SKM-1 treated with dmso at 0.1 percent for 144 hours (cell line): ENCODE measurements around the gene SYTL4.
A peak's percentile ranks its signal among the peaks of the same experiment; 100 is the strongest.
"Not testable (repeated sequence)": the region's sequence is repeated elsewhere in the genome, so short reads cannot be mapped to it uniquely, and the experiment has no call there.

ENCODE experiments used
- DNase-seq: peaks from one replicate; lab custom pipeline; 2025; ENCODE audit not compliant: unreplicated experiment; lab: John Stamatoyannopoulos, UW

SYTL4 gene

DNA sequence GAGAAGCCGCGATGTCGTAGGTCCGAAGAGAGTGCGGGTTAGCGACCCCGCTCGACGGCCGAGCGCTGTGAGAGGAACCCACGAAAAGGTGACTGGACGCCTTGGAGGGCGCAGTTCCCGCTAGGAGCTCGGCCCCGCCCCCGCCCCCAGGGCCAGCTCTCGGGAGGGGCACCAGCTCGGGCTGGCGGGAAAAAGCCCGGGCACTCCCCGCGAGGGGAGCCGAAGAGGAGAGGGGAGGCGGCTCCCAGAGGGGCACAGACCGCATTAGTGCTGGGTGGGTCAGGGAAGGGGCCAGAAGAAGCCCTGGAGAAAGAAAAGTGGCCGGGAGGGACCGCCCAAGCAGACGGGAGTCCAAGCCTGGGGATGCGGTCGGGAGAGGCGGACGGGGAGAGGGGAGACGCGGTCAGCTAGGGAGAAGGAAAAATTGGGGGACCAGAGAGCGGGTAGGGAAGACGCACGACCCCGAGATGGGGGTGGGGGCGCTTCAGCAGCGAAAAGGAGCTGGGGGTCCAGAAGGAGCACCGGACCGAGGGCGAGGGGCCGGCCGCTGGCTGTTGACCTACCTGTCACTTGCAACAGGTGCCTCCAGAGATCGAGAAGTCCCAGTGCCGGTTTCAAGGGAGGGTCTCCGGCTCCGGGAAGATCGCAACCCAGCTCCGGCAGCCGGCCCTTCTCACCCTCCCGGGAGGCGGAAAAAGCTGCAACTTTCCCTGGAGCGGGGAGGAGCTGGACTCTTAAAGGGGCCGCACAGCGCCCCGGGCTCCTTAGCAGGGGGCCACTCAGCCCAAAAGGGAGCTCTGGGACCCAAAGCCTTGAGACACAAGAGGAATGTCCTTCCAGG is at the start of gene SYTL4:
Gene SYTL4, minus strand, starts transcription at position 681 of the 841 bp plus-strand sequence. CDS start 30,084 bp downstream, outside the sequence.
- no peak for DNase-seq

DNA sequence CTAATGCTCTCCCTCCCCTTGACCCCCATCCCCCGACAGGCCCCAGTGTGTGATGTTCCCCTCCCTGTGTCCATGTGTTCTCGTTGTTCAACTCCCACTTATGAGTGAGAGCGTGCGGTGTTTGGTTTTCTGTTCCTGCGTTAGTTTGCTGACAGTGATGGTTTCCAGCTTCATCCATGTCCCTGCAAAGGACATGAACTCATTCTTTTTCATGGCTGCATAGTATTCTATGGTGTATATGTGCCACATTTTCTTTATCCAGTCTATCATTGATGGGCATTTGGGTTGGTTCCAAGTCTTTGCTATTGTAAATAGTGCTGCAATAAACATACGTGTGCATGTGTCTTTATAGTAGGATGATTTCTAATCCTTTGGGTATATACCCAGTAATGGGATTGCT is 37.5 kb upstream of the SYTL4 start:
- DNase-seq = not testable (repeated sequence)

DNA sequence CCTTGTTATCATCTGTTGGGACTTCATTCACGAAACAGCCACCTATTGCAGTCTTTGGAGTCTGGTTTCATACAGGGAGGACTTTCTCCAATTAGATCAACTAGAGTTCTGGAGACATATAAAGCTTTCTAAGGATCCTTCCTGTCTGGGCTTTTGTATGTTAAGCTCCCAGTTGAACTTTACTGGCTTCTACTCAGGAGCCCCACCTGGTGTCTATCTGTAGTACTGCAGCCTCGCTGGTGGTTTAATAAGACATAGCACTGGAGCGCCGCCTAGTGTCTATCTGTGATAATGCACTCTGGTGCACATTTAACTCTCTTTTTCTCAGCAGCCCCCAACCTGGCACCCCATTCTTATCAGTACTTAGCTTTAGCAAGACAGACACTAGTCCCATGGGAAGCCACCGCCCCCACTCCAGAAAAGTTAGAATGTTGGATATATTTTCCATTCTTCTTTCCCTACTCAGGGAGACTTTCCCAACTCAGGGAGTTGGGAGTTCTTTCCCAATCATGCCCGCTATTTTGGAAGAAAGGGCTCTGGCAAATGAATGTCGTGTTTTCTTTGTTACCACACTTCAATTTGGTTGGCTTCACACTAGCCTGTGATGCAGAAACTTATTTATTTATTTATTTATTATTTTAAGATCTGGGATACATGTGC is 36.9 kb upstream of the SYTL4 start:
- DNase-seq = peak; percentile 35

DNA sequence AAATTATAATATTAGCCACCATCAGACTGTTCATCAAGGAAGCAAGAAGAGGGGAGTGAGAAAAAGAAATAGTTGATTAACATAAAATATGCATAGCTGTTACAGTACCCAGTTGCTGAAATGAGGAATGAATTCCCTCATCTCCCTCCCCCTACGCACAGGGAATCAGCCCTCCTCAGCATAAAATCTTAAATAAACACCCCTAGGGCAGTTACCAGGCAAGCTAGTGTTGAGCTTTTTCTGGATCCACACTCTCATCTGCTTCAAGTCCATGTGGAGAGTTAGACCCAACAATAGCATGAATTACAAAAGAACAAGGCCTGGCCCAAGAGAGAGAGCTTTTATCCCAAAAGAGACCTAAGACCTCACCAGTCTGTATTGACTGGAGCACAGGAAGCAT is 19.0 kb upstream of the SYTL4 start:
- DNase-seq = no peak

DNA sequence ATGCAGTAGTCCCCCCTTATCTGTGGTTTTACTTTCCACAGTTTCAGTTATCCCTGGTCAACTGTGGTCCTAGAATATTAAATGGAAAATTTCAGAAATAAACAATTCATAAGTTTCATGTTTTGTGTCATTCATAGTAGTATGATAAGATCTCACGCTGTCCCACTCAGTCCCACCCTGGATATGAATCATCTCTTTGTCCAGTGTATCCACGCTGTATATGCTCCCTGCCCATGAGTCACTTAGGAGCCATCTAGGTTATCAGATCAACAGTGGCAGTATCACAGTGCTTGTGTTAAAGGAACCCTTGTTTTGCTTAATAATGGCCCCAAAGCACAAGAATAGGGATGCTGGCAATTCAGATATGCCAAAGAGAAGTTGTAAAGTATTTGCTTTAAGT is 16.2 kb upstream of the SYTL4 start:
- no peak for DNase-seq

DNA sequence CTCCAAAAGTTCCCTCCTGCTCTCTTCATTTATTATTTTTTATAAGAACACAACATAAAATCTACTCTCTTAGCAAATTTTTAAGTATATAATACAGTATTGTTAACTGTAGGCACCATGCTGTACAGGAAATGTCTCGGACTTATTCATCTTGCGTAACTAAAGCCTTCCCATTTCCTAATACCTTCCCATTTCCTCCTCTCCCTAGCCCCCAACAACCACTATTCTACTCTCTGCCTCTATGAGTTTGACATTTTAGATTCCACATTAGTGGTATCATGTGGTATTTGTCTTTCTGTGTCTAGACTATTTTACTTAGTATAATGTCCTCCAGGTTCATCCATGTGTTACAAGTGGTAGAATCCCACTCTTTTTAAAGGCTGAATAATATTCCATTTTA is 15.8 kb upstream of the SYTL4 start:
- no peak for DNase-seq

DNA sequence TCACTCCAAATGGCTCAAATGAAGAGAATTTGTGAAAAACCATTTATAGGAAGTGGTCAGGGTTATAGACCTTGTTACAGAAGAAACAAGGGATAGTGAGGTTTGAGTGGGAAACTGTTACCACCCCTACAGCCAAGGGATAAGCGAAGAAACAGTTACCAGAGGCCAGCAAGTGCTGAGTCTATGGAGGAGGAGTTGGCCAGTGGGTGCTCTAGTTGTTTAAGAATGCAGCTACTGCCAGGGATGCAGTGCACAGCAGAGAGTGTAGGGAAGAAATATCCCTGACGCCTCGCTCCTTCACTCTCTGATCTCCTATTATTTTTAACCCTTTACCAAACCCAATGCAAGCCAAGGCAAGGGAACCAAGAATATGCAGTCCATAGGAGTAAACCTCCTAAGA is 15.2 kb upstream of the SYTL4 start:
- no peak for DNase-seq

DNA sequence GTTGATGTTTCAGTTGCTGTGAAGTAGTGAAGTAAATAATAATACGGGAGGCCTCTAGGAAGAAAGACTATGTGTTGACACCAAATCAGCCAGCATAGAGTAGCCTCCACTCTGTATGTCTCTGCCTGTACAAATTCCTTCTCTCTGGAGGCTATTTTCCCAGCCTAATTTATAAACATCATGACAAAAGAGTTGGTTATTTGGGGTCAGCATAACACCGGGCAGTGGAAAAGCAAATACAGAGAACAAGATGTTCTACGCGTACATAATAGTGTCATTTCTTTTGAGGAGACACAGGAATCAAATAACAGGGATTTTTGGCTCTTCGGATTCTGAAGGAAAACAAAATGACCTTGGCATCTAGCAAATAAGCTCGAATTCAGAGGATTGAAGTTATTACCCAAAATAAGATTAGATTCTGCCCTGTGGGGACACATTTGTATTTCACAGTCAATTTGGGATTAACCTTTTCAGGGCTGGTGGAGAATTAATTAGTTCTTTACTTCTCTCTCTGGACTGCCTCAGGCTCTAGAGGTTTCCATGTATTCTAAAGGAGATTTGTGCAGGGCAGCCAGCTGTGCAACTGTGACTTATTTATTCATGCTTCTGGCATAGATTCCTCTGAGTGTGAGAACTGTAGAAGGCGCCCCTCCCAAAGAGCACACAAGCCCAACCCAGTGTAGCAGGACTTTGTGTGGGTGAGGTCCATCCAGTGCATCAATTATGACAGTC is 14.1 kb upstream of the SYTL4 start:
- no peak for DNase-seq

DNA sequence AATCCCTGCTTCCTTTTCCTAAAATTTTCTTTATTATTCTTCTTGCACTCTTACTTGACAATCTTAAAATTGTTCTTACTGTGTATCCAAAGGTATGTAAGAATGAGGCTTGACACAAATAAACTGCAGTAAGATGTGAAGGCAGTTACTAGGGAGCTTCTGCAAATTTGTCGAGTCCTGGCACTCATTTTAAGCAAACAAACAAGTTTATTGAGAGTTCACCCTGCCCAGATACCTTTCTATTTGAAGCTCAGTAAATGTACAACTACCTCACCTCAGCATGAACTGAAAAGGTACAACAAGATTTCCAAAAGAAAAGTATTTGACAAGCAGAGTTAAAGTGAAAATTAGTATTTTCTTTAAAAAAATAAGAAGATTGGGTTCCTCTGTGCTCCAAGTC is 13.3 kb upstream of the SYTL4 start:
- no peak for DNase-seq

DNA sequence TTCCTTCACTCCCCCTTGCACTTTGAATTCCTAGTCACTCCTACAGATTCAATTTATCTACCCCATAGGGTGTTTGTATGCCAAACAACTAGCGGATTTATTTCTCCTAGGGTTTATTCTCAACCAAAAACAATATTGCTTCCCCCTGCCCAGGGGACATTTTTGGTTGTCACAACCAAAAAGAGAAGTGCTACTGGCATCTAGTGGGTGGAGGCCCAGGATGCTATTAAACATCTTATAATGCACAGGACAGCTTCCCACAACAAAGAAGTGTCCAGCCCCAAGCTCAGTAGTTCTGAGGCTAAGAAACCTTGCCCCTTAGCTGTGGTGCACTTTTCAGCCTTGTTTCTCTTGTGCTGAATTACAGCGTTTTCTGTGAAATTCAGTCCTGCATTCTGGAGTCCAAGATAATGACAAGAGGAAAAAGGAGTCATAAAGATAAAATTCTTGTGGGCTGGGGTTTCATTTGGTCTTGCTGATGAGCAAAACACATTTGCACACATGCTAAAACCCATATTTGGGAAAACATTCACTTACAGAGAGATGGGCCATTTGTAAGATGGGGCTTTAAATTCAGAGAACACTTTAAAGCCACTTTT is 11.2 kb upstream of the SYTL4 start:
- no peak for DNase-seq

DNA sequence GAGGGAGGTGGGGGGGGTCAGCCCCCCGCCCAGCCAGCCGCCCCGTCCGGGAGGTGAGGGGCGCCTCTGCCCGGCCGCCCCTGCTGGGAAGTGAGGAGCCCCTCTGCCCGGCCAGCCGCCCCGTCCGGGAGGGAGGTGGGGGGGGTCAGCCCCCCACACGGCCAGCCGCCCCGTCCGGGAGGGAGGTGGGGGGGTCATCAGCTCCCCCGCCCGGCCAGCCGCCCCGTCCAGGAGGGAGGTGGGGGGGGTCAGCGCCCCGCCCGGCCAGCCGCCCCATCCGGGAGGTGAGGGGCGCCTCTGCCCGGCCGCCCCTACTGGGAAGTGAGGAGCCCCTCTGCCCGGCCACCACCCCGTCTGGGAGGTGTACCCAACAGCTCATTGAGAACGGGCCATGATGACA is 7.9 kb downstream of the SYTL4 start:
- DNase-seq = not testable (repeated sequence)

DNA sequence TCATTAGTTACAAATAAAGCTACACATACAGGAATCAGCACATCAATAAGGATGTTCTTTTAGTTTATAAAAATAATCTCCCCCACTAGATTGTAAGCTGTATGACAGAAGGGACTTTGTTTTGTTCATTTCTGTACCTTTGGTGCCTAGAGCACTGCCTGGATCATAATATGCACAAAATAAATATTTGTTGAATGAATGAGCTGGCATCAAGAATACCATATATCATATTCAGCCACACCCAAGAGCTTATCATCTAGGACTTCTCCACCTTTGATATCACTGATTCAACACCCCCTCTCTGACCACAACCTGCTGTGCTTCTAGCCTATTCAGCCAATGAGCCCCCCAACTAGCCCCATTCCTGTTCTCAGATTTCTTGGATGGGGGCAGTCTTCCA is 10.6 kb downstream of the SYTL4 start:
- DNase-seq = no peak

DNA sequence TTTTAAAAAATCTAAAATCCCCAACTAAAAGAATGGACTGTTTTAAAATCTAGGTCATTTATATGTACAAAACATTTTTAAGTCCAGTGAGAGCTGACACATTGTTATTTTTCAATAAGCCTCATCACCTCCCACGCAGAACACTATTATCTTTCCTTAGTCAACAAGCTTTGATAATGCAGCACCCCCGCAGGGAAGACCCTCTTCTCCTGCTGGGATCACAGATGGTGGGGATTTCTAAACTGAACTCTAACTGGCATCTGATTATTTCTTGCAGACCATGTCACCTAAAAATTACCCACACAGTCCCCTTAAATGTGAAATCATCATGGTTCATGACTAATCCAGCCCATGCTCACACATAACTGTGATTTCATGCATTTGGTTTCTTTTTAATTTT is 11.6 kb downstream of the SYTL4 start:
- DNase-seq = no peak

DNA sequence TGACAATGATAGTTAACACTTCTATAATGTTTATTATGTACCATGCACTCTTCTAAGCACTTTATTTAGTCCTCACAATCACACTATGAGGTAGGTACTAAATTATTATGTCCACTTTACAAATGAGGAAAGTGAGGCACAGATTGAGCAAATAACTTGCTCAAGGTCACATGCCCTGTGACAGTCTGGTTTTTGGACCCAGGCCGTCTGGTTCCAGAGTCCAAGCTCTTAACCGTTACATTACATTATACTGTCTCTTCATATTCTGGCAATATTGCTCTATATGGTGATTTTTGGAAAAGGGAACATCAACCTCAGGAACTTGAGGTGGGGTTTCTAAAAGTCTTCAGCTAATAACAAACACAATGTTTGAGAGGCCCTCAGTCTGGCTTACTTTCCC is 12.8 kb downstream of the SYTL4 start:
- DNase-seq = no peak

DNA sequence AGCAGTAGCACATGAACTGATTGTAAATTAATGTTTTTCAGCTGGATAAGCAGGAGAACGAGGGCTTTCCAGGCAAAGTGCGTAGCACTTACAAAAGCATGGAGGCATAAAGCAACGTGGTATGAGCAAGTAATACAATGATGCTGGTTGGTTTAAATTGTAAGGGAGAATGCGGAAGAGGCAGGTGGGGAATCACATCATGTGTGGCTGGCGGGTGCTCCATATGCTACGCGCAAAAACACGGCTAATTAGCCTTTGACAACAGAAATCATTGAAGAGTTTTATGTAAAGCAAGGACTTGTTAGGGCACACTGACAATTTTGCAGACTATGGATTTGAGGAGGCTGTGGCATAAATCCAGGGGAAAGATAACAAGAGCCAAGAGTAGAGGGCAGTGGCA is 14.6 kb downstream of the SYTL4 start:
- no peak for DNase-seq

DNA sequence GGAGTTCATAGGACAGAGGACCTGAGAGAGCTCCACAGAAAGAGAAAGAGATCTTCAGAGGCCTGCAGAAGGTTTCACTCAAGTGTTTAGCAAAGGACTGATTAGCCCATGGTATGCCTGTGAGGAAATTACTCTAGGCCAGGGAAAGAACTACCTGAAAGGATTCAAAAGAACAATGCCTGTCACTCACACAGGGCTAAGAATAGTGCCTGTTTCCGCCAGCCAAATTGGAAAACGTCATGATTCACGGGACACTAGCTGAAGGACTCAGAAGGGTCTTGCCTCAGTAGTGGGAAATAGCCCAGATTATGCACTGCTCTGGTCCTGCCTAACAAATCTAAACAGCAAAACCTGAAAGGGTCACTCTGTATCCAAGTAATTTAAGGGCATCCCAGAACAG is 21.1 kb downstream of the SYTL4 start:
- DNase-seq = no peak

DNA sequence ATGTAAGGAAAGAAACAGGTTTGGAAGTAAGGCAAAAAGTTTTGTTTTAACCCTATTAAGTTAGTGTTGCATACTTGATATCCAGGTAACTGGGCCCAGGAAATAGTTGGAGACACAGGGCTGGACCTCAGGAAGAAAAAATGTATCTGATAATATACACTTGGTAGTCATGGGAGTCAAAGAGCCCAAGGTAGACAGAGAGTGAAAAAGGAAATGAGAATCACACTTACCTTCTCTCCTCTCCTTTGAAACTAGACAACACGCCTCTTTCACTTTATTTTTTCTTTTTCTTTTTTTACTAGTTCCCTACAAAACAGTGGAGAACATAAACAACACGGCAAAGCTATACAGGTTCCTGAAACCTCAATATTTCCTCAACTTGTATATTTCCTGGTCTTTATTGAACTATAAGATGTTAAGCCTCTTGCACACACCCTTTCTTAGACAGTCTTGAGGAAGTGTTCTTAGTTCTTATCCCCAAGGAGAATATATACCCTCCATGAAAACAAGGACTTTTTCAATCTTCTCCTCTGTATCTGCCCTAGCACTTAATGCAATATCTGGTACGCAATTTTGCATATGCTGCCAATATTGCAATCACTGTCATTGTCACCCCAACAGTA is 27.2 kb downstream of the SYTL4 start:
- DNase-seq = no peak

DNA sequence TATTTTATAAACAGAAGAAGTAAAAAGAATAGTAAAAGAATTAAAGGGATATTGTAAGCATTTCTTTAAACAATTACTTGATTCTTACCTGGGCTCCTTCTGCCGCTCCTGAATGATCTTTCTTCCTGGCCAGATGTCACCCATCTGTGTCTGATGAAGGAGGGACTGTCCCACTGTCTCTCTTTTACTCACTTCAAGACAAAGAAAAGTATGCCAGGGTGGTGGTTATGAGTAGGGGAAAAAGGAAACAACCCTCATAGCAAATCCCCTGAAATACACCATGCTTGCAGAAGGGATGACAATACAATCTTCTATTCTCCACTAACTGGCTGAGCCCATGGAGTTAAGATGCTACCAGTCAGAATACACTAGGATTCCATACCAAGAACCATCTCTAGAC is 31.1 kb downstream of the SYTL4 start:
- no peak for DNase-seq

DNA sequence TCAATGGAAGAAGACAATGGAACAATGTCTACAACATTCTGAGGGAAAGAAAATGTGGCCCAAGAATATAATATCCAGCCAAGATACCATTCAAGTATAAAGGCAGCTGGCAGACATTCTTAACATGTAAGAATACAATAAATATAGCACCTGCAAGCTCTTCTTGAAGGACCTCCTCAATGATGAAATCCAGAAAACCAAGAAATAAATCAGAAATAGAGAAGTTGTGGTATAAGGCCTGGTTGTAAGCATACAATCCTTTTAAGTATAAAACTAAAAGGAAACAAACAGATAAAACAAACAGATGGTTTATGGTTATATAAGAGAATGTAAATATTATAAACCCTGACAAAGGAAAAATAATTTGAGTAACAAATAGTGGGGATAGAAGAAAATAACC is 33.4 kb downstream of the SYTL4 start:
- DNase-seq = peak; percentile 42

DNA sequence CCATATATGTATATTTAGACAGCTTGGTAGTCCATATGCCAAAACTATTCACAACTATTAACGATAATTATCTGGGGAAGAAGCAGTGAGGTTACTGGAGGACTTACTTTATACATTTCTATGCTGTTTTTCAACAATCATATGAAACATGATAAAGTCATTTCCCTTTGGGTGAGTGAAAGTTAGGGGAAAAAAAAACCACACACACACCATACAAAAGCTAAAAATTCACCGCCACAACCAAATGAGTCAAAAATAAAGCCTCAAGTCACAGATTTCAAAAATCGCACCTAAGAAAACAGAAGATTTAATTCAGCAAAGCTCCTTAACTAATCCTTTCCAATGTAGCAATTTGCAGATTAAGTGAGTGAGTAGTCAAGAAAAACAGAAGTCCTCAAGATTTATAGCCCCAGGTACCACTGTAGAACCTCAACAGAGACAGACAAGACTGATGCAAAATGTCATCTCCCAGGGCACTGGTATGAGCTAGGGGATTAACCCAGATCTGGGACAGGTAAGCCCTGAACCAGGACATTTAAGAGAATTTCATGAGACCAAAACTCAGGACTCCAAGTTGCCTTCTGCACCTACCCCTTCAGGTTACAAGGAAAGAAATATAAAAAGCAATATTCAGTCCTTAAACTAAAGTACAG is 35.1 kb downstream of the SYTL4 start:
- DNase-seq = no peak

DNA sequence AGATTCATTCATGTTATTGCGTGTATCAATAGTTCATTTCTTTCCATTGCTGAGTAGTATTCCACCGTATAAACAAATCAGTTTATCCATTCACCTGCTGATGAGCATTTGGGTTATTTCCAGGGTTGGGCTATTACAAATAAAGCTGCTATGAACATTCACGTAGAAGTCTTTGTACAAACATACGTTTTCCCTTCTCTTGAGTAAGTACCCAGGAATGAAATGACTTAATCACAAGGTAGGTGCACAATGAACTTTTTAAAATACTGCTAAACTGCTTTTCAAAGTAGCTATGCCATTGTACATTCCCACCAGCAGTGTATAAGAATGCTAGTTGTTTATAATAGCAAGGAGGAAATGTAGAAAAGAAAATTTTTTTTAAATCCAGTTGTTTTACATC is 35.9 kb downstream of the SYTL4 start:
- DNase-seq = no peak
